ENCODE measurements around the gene IL33.

Gene IL33

DNA sequence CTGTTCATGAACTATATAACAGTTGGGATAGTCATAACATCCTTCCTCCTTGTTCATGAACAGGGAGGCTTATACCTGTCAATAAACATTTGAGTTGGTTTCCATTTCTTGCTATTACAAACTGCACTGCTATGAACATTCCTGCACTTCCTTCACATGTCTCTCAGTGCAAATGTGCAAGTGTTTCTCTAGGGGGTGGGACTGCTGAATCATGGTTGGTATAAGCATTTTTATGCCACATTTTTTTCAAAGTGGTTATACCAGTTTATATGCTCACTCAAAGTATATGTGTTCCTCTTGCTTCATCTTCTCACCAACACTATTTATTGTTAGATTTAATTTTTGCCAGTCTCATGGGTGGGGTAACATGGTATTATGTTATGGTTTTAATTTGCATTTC lies 86.8 kb downstream of the IL33 start:
- no peak for DNase-seq (ENCODE audit: low read depth in 2 of 2)

GRCh38 chr9:6304232-6304631 lies 88.6 kb downstream of the IL33 start:
- no peak for DNase-seq (ENCODE audit: low read depth in 2 of 2)

DNA sequence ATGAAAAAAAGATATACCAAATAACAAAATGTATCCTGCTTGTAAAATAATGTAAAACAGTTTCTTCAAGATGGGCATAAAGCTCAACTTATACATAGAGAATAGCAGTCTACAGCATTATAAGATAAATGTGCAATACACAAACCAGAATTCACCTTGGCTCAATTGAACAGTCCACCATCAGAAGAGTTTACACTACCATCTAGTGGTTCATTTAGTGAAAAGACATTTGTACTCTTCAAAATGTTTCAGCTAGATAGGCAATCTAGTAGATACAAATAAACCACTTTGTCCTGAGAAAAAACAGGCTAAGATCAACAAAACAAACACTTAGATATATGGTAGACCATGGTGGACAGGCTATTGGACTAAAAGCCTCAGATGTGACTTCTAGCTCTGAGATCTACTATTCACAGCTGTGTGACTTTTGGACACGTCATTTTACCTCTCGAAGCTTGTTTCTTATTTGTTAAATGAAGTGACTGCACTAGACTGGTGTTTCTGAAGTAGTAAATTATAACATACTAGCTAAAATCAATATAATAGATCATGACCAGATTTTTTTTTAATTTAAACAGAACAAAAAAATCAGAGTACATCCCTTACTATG lies 90.5 kb downstream of the IL33 start:
- no peak for DNase-seq (ENCODE audit: low read depth in 2 of 2)

Measured in activated CD4-positive, alpha-beta T cell treated with anti-CD3 and anti-CD28 coated beads for 24 hours (primary cell).